HG02938 (cell line): ENCODE measurements around the gene OVOL3.
"Not testable (repeated sequence)": the region's sequence is repeated elsewhere in the genome, so short reads cannot be mapped to it uniquely, and the experiment has no call there.

ENCODE experiments used
- ATAC-seq: cut with Tn5 transposase; IDR thresholded peaks from one replicate; pipeline ENCODE4 v1.9.1; 2021; ENCODE audit warnings: mild to moderate bottlenecking, moderate library complexity; ENCODE audit not compliant: unreplicated experiment

Gene OVOL3

DNA sequence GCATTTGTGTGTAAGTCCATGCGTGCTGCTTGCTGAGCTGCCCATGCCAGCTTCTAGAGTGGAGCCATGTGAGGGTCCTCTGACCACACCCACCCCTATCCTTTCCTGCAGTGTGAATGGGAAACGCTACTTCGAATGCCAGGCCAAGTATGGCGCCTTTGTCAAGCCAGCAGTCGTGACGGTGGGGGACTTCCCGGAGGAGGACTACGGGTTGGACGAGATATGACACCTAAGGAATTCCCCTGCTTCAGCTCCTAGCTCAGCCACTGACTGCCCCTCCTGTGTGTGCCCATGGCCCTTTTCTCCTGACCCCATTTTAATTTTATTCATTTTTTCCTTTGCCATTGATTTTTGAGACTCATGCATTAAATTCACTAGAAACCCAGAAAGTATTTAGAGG, 14.6 kb downstream of the OVOL3 start:
- no peak for ATAC-seq

DNA sequence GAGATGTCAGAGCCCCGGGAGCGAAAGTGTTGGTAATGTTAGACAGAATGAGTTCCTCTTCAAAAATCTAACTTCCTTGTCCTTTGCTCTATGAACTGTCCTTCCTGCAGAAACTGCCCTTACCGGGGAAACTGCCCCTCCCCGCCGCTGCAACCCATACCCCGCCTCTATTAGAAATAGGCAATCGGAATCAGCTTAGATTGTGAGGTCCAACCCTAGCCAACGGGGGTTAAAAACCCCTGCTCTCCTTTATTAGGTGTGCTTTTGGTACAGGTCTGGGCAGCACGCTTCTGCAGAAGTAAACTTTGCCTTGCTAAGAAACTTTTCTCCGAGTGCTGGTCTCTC, 17.4 kb downstream of the OVOL3 start:
- no peak for ATAC-seq

DNA sequence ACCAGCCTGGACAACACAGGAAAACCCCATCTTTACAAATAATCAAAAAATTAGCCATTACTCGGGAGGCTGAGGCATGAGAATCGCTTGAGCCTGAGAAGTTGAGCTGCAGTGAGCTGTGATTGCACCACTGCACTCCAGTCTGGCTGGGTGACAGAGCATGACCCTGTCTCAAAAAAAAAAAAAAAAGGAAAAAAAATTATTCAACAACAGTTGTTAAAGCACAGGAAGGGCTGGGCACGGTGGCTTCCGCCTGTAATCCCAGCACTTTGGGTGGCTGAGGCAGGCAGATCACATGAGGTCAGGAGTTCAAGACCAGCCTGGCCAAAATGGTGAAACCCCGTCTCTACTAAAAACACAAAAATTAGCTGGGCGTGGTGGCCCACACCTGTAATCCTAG, 20.3 kb downstream of the OVOL3 start:
- ATAC-seq = not testable (repeated sequence)

DNA sequence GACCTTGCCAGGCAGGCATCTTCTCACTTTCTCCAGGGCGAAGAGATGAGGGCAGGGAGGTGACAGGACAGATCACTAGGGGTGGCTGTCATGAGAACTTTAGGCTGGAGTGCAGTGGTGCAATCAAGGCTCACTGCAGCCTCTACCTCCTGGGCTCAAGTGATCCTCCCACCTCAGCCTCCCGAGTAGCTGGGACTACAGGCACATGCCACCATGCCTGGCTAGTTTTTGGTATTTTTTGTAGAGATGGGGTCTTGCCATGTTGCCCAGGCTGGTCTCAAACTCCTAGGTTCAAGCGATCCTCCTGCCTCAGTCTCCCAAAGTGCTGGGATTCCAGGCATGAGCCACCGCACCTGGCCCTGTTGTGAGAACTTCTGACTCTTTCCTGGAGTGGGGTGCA, 23.9 kb downstream of the OVOL3 start:
- not testable (repeated sequence) for ATAC-seq

DNA sequence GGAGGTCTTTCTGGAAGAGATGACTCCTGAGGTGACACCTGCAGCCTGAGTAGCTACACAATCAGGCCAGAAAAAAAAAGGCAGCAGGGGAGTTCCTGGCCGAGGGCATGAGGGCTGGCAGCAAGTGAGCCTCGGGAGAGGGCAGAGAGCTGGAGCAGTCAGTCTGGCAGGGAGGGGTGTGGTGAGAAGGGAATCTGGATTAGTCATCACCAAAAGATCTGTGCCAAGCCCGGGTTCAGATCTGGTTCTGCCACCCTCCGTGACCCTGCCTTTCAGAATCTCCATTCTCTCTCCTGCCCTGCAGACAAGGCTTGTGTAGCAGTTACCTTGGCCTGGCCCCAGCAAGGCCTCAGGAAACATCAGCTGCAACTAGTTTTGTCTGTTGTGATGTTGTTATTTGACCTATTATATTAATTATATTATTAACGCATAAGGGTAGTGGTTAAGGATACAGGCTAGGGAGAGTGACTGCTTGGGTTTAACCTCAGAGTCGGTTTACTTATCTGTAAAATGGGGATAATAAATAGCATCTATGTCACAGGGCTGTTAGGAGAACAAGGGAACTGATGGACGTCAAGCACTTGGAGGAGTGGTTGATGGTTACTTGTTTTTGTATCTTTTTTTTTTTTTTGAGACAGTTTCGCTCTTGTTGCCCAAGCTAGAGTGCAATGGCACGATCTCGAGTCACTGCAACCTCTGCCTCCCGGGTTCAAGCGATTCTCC, 26.2 kb downstream of the OVOL3 start:
- no peak for ATAC-seq

DNA sequence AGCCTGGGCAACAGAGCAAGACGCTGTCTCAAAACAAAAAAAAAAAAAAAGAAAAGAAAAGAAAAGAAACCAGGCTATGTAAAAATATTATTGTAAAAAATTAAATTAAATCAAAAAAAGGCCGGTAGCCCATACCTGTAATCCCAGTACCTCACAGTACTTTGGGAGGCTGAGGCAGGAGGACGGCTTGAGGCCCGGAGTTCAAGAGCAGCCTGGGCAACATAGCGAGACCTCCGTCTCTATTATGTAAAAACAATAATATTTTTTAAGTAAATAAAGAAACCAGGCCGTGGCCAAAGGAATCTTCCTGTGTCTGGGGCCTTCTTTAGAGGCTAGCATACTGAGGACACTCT, 28.2 kb downstream of the OVOL3 start:
- no peak for ATAC-seq

DNA sequence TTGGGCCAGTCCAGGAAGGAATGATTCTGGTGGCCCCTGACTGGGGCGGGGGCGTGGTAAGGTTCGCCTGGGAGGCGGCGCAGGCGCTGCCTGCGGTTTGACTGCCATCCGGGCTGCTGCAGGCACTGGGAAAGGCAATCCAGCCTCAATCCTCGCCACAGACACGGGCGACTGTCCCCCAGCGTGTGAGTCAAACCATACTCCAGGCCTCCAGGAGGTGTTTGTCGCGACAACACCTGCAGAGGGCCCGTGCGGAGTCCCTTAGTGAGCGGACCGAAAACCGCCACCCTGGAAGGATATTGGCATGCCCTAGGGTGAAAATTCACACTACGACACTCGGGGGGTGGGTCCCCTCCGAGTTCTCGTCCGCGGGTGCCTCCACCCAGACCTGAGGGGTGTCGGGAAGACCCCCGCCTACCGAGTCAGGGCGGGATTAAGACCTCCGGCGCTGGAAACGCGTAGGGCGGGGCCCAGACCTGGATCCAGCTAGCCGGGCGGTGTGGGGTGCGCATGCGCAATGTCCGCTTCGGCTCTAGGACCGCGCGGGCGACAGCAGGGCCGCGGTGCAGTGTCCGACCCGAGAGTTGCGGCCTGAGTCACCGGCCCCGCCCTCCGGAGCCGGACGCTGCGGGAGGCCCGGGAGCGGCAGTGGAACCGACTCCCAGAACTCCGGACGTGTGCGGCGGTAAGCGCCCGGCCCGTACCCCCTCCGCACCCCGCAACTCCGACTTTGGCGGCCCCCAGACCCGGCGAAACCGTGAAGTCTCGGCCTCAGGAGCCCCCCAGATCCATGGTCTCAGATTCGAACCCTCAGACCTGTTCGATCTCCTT, 28.7 kb downstream of the OVOL3 start, which contains the start of gene CAPNS1:
TSS of gene CAPNS1 (plus strand) at position 594 of the 831 bp plus-strand sequence. CDS start 946 bp downstream, outside the sequence.
- peak; percentile 75 for ATAC-seq

DNA sequence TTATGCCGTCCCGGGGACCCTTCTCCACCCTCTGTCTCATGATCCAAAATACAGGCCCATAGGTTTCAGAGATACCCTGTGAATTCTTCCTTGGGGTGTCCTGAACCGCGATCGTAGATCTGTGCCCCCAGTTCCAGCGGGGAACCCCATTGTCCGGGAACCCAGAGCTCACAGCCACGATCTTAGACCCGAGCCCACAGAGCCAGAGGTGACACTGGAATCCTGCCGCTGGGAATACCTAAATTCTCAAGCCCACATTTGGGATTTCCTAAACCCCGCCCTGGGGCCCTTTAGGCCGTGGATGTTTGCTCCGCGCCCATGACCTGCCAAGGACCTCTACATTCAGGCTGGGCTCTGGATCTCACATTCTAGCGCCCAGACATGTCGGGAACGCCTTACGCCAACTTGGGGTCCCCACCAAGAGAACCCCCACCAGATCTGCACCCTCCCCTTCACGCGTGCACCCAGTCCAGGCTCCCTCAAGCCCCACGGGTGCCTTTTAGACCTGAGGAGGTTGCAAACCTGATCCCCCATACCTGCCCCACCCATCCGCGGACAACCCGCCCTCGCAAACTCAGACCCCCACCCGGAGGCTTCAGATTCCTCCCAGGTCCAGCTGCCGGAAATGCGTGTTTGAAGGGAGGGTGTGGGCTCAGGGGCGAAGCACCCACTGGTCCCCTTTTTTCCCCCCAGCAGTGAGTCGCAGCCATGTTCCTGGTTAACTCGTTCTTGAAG, 29.5 kb downstream of the OVOL3 start:
- ATAC-seq = no peak

DNA sequence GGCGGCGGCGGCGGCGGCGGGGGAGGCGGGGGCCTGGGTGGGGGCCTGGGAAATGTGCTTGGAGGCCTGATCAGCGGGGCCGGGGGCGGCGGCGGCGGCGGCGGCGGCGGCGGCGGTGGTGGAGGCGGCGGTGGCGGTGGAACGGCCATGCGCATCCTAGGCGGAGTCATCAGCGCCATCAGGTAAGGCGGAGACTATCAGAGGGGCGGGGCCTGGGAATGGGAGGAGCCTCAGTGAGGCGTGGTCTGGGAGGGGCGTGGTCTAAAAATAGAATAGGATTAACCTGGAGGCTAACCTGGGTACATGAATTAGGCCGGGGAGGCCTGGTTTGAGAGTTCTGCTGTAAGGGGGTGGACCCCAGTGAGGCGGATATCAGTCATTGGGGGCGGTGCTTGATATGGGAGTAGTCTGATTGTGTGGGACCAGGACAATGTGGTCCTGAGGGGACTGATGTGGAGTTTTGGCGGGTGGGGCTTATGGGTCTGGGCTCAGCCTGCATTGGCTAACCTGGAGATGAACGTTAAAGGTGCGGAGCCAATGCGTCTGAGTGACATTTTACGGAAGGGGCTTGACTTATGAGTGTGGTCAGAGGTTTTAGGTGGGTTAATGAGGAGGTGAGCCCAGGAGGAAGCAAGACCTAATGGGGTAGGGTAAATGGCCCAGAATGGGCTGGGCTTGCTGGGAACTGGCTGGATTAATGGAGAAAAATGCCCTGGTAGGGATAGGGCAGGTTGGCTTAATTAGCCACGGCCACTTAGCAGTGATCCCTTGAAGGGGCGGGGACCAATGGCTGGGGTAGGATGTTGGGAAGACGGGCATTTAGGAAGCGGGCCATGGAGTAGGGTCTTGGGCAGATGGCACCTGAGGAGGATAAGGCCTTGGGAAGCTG, 30.3 kb downstream of the OVOL3 start:
- no peak for ATAC-seq

DNA sequence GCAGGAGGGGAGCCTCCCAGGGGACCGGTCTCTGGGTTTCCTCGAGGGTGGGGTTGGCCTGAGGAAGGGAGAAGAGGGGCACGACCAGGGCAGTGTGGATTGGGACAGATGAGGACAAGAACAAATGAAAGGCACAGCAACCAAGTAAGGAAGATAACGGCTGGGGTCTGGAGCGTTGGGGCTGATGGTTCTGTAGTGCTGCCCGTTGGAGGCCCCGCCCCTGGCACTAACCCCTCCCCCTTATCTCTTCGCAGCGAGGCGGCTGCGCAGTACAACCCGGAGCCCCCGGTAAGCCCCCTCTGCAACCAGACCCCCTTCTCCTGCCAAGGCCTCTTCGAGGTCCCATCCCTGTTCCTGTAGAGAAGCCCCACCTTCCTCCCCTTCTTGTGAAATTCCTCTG, 31.1 kb downstream of the OVOL3 start:
- ATAC-seq = no peak

DNA sequence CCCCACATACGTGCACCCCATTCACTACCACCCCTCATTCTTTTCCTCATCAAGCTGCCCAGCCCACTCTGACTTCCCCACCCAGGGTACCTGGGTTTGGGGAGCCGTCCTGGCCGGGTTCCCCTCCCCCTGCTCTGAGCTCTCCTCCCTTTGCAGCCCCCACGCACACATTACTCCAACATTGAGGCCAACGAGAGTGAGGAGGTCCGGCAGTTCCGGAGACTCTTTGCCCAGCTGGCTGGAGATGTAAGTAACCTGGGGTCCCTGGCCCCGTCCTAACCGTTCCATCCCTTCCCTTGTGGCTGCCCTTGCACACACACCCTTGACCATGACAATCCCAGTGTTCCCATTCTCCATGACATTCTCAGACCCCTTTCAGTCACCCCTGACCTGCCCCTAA, 31.6 kb downstream of the OVOL3 start:
- ATAC-seq = no peak

DNA sequence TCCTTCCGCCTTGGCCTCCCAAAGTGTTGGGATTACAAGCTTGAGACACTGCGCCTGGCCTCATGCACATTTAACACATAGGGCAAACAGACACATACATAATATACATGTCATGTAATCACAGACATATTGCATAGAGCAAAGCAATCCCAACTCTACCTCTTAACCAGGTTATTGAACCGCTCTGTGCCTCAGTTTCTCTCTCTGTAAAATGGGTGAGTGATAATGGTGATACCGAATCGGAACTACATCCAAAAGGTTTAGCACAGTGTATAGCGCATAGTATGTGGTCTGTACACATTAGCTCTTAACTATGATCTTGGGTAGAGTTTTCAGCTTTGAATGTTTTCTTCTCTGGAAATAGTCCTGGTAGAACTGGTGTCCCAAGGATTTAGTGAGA, 33.7 kb downstream of the OVOL3 start:
- ATAC-seq = no peak

DNA sequence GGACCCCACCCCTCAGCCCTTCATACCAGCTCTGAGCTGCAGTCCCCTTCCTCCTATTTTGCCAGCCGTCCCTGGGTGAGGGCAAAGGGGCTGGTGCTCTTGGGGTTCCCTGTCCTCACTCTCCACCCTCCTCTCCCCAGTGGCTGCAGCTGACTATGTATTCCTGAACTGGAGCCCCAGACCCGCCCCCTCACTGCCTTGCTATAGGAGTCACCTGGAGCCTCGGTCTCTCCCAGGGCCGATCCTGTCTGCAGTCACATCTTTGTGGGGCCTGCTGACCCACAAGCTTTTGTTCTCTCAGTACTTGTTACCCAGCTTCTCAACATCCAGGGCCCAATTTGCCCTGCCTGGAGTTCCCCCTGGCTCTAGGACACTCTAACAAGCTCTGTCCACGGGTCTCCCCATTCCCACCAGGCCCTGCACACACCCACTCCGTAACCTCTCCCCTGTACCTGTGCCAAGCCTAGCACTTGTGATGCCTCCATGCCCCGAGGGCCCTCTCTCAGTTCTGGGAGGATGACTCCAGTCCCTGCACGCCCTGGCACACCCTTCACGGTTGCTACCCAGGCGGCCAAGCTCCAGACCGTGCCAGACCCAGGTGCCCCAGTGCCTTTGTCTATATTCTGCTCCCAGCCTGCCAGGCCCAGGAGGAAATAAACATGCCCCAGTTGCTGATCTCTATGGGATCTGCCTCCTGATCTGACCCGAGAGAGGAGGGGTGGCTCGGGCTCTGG, 38.9 kb downstream of the OVOL3 start:
- no peak for ATAC-seq

DNA sequence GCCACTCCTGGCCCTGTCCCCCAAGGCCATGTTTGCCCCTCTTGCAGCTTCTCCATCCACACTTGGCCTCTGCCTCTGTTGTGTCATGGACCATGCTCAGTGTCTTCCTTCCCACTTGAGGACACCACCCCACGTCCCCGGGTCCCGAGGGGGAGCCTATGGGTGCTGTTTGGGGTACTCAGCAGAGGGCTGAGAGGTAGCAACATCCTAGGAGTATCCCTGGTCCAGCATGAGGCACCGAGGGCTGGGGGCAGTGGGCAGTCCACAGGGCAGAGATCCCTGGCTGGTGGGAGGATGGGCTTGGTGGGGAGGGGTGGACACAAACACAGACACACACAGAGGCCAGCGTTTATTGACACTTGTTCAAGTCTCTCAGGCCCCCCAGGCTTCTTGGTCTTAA, 39.6 kb downstream of the OVOL3 start:
- no peak for ATAC-seq

DNA sequence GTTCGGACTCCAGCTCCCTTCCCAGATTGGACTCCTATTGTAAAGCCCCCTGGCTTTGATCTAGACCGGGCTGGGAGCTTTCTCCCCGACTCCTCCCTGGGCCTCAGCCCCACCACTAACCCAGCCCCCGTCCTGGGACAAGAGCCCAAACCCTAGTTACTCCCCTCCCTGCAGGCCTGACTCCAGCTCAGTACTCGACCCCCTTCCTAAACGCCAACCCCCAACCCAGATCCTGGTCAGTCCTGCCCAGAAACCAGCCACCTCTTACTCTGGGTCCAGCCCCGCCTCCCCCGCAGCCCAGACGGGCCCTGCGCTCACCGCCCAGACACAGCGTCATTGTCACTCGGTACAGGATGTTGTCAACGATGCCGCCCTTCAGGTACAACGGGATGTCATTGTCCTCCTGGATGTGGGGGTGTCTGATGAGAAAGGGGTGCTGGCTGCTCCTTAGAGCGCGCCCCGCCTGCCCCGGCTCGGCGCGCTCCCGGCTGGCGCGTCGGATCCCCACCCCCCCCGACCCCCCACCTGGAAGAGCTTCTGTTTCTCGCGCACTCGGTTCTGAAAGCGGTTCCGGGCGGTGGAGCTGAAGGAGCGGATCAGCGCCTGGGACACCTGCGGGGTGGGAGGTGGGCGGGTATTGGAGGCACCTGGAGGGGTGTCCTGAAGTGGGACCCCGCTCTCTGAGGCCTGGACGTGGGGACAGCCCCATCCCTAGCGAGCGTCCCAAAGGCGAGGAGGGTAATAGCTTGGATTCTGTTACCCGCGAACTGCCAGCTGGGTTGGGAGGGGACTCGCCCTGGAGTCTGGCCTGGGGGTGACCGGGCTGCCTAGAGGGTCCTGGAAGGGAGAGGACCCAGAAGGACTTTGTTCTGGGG, 40.4 kb downstream of the OVOL3 start:
- no peak for ATAC-seq

DNA sequence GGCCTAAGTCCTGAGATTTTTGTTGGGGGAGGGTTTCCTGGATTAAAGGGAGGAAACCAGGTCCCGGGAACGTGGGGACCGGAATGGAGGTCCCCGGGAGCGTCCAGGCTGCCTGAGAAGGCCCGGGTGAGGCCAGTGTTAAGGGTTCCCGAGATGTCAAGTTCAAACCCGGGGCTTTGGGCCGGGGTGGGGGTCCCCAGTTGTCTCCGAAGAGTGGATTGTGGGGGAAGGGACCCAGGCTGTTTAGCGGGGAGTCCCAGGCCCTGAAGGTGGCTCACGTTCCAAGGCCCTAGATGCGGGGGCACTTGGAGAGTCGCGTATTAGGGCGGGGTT, 41.0 kb downstream of the OVOL3 start:
- ATAC-seq = no peak

DNA sequence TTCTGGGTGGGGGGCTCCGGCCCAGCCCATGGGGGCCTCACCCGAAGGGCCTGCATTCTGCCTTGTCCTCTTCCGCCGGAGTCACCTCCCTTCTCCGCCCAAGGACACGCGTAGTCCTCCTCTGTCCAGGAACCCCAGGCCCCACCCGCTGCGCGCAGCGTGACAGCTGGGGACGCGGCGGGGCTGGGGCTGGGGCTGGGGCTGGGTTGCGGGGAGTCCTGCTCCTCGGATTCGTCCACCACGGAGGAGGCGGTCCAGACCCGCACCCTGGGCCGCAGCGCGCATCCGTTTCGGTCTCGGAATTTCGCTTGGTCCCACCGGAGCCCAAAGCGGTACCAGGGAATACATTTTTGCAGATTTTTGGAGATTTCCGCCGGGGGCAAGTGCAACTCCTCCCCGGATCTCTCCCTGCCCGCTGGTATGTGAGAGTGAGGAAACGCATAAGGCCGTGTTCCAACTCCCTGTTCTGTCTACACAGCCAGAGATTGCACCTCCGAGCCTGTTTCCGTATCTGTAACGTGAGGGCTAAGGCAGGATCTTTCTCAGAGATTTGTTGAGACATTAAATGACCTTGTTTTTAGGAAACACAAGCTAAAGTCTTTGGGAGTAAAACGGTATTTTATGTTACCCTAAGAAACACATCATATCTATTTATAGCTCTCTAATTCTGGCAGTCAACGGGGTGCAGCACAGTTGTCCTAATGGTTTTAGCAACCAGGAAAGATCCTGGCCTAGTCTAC, 41.6 kb downstream of the OVOL3 start, which contains the start of gene COX7A1:
TSS of gene COX7A1 (minus strand) at position 96 of the 740 bp plus-strand sequence. CDS start at position 56, 40 bp downstream.
- no peak for ATAC-seq

DNA sequence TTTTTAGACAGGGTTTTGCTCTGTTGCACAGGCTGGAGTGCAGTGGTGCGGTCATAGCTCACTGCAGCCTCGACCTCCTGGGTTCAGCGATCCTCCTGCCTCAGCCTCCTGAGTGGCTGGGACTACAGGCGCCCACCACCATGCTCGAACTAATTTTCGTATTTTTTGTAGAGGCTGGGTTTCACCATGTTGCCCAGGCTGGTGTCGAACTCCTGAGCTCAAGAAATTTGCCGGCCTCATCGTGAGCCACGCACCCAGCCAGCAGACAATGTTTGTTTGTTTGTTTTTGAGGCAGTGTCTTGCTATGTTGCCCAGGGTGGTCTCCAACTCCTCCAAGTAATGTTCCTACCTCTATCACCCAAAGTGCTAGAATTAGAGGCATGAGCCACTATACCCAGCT, 42.2 kb downstream of the OVOL3 start:
- no peak for ATAC-seq
